Measurements from ENCODE around the gene MBD3L1. TPM values are rescaled to one million over a fixed set of nuclear protein-coding genes. Genes with fewer than 3 reads are reported as not detected.

The MBD3L1 gene
- total RNA-seq, 2 experiments from 2014 or later = not detected

DNA sequence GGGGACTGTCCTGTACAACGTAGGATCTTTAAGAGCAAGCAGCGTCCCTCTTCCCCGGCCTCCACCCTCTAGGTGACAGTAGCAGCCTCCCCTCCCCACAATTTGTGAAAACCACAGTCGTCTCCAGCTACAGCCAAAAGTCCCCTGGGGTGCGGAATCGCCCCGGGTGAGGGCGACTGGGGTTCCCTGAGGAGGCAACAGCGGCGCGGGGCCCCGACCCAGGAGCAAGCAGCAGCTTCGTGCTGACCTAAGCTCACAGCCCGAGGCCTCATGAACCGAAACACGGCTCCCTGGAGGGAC lies 395 bp upstream of the MBD3L1 start:
- H3K4me2 ChIP-seq (ENCODE audit: low read length) = peak overlapping the region; percentile 73
- peaks cover 9% of the 10 kb centered on the region for H3K4me1 ChIP-seq (ENCODE audit: insufficient read depth, low read length, poor library complexity, severe bottlenecking)
- H3K9me2 ChIP-seq (ENCODE audit: insufficient read depth, low read length) = no peaks in the 10 kb centered on the region
- H4K20me1 ChIP-seq (ENCODE audit: insufficient read depth, low read length) = no peaks in the 10 kb centered on the region
- H3K36me3 ChIP-seq (ENCODE audit: insufficient read depth, low read length) = no peaks in the 10 kb centered on the region
- H3K27ac ChIP-seq (ENCODE audit: low read depth, low read length, poor library complexity, severe bottlenecking) = peak overlapping the region; percentile 58
- no peaks in the 10 kb centered on the region for H3K79me2 ChIP-seq (ENCODE audit: insufficient read depth, low read depth, low read length)
- TF ChIP-seq, protein P1, sequence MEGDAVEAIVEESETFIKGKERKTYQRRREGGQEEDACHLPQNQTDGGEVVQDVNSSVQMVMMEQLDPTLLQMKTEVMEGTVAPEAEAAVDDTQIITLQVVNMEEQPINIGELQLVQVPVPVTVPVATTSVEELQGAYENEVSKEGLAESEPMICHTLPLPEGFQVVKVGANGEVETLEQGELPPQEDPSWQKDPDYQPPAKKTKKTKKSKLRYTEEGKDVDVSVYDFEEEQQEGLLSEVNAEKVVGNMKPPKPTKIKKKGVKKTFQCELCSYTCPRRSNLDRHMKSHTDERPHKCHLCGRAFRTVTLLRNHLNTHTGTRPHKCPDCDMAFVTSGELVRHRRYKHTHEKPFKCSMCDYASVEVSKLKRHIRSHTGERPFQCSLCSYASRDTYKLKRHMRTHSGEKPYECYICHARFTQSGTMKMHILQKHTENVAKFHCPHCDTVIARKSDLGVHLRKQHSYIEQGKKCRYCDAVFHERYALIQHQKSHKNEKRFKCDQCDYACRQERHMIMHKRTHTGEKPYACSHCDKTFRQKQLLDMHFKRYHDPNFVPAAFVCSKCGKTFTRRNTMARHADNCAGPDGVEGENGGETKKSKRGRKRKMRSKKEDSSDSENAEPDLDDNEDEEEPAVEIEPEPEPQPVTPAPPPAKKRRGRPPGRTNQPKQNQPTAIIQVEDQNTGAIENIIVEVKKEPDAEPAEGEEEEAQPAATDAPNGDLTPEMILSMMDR (conservative IDR thresholded peaks at IDR 0.05; ENCODE audit: low read length) = no peak
- TF ChIP-seq EZH2phosphoT487 (IDR thresholded peaks at IDR 0.05; ENCODE audit: borderline replicate concordance, low read depth, low read length) = no peak
- H2AFZ ChIP-seq (ENCODE audit: low read length) = peak overlapping the region; percentile 70; the same call in 1 of the 2 replicates
- DNase-seq (ENCODE audit: low spot score) = no peak
- H3K9me3 ChIP-seq (ENCODE audit: low read length) = no peaks in the 10 kb centered on the region
- ChIA-PET POLR2A (interaction anchor here (0.6 kb wide), 1 partner anchor 651 kb away, joined by 3 read pairs; no protein-coding TSS in a partner anchor), CTCF (ENCODE audit: unreplicated experiment) (no interaction called here)
- BruUV-seq (replicated peaks) = no TSS peak
- intact Hi-C loops (cut with micrococcal nuclease; ENCODE audit: unreplicated experiment) = no loop called here
- H3K4me3 ChIP-seq (ENCODE audit: low read depth, low read length, poor library complexity, severe bottlenecking) = peak overlapping the region; percentile 74

GRCh38 chr19:8835446-8835845 lies 3.3 kb downstream of the MBD3L1 start:
- no peaks in the 10 kb centered on the region for H4K20me1 ChIP-seq (ENCODE audit: insufficient read depth, low read length)
- no peak overlapping the region for H3K4me2 ChIP-seq (ENCODE audit: low read length)
- H3K9me2 ChIP-seq (ENCODE audit: insufficient read depth, low read length) = no peaks in the 10 kb centered on the region
- POLR2A ChIA-PET = interaction anchor here (0.7 kb wide), 1 partner anchor 184 kb away, joined by 3 read pairs; no protein-coding TSS in a partner anchor
- H3K4me1 ChIP-seq (ENCODE audit: insufficient read depth, low read length, poor library complexity, severe bottlenecking) = peaks cover 9% of the 10 kb centered on the region
- CTCF ChIA-PET (ENCODE audit: unreplicated experiment) = no interaction called here
- intact Hi-C loops (cut with micrococcal nuclease; ENCODE audit: unreplicated experiment) = no loop called here
- no peaks in the 10 kb centered on the region for H3K79me2 ChIP-seq (ENCODE audit: insufficient read depth, low read depth, low read length)
- TF ChIP-seq EZH2phosphoT487 (IDR thresholded peaks at IDR 0.05; ENCODE audit: borderline replicate concordance, low read depth, low read length) = no peak
- TF ChIP-seq, protein P1 (conservative IDR thresholded peaks at IDR 0.05; ENCODE audit: low read length) = no peak
- no peak for DNase-seq (ENCODE audit: low spot score)
- no peak overlapping the region for H3K4me3 ChIP-seq (ENCODE audit: low read depth, low read length, poor library complexity, severe bottlenecking)
- H3K9me3 ChIP-seq (ENCODE audit: low read length) = no peaks in the 10 kb centered on the region
- no peak overlapping the region for H3K27ac ChIP-seq (ENCODE audit: low read depth, low read length, poor library complexity, severe bottlenecking)
- no peak overlapping the region for H2AFZ ChIP-seq (ENCODE audit: low read length)
- no peaks in the 10 kb centered on the region for H3K36me3 ChIP-seq (ENCODE audit: insufficient read depth, low read length)
- BruUV-seq (replicated peaks) = no TSS peak

GRCh38 chr19:8835877-8836276 lies 3.7 kb downstream of the MBD3L1 start:
- POLR2A ChIA-PET = interaction anchor here (0.6 to 0.7 kb wide), 2 partner anchors 23 to 183 kb away, joined by 3 read pairs; no protein-coding TSS in a partner anchor
- no peaks in the 10 kb centered on the region for H3K9me3 ChIP-seq (ENCODE audit: low read length)
- H3K4me2 ChIP-seq (ENCODE audit: low read length) = no peak overlapping the region
- H3K36me3 ChIP-seq (ENCODE audit: insufficient read depth, low read length) = no peaks in the 10 kb centered on the region
- H3K27ac ChIP-seq (ENCODE audit: low read depth, low read length, poor library complexity, severe bottlenecking) = no peak overlapping the region
- no peak overlapping the region for H3K4me3 ChIP-seq (ENCODE audit: low read depth, low read length, poor library complexity, severe bottlenecking)
- no peaks in the 10 kb centered on the region for H3K9me2 ChIP-seq (ENCODE audit: insufficient read depth, low read length)
- CTCF ChIA-PET (ENCODE audit: unreplicated experiment) = no interaction called here
- TF ChIP-seq, protein P1 (conservative IDR thresholded peaks at IDR 0.05; ENCODE audit: low read length) = no peak
- TF ChIP-seq EZH2phosphoT487 (IDR thresholded peaks at IDR 0.05; ENCODE audit: borderline replicate concordance, low read depth, low read length) = no peak
- H3K79me2 ChIP-seq (ENCODE audit: insufficient read depth, low read depth, low read length) = no peaks in the 10 kb centered on the region
- no peaks in the 10 kb centered on the region for H4K20me1 ChIP-seq (ENCODE audit: insufficient read depth, low read length)
- H2AFZ ChIP-seq (ENCODE audit: low read length) = no peak overlapping the region
- no TSS peak for BruUV-seq (replicated peaks)
- peaks cover 9% of the 10 kb centered on the region for H3K4me1 ChIP-seq (ENCODE audit: insufficient read depth, low read length, poor library complexity, severe bottlenecking)
- intact Hi-C loops (cut with micrococcal nuclease; ENCODE audit: unreplicated experiment) = no loop called here
- no peak for DNase-seq (ENCODE audit: low spot score)
